ENCODE data around the gene KYNU.

DNA sequence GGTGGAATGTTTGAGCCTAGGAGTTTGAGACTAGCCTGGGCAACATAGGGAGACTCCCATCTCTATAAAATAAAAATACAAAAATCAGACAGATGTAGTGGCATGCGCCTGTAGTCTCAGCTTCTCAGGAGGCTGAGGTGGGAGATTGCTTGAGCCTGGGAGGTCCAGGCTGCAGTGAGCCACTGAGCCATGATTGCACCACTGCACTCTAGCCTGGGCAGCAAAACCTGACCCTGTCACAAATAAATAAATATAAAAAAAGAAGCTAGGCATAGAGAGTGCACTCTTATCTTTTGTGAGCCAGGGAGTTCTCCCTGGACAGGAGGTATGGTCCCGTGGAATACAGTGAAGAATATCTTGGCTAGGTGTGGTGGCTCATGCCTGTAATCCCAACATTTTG is 11.0 kb upstream of the KYNU start:
- TF ChIP-seq POLR2A (IDR thresholded peaks at IDR 0.05; ENCODE audit: low read length) = no peak
- no peak for TF ChIP-seq GATA1 (IDR thresholded peaks at IDR 0.05; ENCODE audit: low read depth, low read length)
